ENCODE results near the gene TOM1L2.

The TOM1L2 gene

DNA sequence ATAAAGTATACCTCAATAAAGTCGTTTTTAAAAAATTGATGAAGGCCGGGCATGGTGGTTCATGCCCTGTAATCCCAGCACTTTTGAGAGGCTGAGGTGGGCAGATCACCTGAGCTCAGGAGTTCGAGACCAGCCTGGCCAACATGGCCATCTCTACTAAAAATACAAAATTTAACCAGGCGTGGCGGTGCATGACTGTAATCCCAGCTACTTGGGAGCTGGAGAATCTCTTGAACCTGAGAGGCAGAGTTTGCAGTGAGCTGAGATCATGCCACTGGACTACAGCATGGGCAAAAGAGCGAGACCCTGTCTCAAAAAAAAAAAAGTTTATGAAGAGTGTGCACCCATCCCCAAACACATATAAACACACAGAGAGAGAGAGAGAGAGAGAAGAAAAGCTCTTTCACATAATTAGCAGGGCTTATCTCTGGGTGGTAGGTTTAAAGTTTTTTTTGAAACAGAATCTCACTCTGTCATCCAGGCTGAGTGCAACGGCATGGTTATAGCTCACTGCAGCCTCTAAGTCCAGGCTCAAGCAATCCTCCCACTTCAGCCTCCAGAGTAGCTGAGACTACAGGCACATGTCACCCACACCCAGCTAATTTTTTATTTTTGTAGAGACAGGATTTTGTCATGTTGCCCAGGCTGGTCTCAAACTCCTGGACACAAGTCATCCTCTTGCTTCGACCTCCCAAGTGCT is 138.4 kb downstream of the TOM1L2 start:
- DNase-seq, result no peak

DNA sequence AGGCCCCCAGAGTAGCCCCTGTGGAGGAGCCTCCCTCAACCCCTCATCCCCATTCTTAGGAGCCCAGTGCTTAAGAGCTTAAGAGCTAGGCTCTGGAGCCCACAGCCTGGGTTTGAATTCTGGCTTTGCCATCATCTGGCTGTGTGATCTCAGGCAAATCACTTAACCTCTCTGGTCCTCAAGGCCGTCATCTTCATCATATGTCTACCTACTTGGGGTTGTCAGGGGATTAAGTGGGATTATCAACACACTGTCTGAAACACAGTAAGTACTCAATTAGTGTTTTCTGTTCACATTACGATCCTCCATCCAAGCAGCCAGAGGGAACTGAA is 140.2 kb downstream of the TOM1L2 start:
- no peak for DNase-seq

DNA sequence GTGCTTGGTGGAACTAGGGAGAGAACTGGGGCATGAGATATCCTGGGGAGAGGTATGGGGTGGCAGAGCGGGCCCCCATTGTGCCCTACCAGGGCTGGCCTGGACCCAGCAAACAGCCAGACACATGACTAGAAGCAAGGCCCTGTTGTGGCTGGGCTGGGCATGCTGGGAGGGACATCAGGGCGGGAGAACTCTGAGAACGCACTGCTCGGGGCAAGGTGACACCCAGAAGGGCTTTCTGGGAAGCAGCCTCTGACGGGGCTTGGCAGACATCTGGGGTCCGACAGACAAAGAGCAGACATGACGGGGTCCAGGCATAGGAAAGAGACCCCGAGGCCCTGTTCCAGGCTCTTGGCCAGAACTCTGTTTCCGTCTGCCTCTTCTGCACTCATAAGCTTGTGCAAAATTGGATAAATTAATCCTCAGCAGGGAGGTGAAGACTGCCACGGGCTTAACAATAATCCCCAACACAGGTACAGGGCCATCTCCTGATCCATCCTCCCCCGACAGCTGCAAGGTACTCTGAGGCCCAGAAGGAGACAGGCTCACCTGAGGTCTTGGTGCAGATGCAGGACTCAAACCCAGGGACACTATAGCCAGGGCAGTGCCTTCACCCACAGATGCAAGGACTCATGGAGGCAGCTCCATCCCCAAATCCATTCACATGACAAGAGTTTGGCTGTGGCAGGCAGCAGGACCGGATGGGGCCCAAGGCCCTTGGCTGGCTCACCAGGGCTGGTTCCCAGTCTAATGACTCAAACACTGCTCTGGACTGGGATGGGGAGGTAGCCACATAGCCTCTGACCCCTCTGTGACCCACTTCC is 140.8 kb downstream of the TOM1L2 start:
- DNase-seq, result no peak

- DNase-seq, result no peak
Measured at GRCh38 chr17:17830740-17831207, 141.4 kb downstream of the TOM1L2 start.

DNA sequence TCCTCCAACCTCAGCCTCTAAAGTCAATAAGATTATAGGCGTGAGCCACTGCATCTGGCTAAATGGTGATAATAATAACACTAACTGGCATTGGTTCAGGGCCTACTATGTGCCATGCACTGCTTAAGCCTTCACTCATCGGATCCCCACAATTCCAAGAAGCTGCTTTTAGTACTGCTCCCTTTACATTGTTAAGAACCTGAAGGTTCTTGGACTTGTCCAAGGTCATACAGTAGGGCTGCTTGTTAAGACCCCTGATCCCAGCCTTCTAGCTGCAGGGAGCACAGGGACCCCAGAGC is 142.0 kb downstream of the TOM1L2 start:
- no peak for DNase-seq

DNA sequence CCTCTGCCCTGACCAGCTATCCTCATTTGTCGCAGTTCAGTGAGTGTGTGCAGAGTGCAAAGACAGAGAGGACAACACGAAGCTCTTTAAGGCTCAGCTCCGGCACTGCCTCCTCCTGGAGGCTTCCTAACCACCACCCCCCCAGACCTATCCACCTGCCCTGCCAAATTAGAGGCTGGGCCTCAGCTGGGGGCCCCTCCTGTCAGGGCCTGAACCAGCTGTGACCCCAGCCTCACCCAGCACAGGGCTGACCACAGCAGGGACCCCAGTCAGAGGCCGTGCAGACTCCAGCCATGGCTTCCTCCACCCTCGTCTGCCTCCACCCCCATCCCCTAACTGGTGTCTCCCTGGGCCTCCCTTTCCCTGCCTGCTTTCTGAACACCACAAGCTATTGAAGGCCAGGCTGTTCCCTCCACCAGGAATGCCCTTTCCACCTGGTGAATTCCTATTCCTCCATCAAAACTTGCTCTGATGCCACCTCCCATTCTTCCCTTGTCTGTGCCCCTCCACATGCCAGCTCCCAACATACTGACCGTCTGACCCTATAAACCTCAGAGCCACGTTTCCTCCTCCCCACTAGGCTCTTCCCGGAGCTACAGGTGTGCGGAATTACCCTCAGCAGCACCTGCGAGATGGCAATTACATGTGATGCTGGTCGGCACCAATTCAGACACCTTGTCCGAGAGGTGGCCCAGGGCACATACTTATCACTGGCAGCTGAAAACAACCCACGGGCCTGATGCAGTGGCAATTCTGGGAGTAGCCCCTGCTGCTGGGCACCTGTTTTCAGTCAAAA is 144.2 kb downstream of the TOM1L2 start:
- DNase-seq, result no peak

DNA sequence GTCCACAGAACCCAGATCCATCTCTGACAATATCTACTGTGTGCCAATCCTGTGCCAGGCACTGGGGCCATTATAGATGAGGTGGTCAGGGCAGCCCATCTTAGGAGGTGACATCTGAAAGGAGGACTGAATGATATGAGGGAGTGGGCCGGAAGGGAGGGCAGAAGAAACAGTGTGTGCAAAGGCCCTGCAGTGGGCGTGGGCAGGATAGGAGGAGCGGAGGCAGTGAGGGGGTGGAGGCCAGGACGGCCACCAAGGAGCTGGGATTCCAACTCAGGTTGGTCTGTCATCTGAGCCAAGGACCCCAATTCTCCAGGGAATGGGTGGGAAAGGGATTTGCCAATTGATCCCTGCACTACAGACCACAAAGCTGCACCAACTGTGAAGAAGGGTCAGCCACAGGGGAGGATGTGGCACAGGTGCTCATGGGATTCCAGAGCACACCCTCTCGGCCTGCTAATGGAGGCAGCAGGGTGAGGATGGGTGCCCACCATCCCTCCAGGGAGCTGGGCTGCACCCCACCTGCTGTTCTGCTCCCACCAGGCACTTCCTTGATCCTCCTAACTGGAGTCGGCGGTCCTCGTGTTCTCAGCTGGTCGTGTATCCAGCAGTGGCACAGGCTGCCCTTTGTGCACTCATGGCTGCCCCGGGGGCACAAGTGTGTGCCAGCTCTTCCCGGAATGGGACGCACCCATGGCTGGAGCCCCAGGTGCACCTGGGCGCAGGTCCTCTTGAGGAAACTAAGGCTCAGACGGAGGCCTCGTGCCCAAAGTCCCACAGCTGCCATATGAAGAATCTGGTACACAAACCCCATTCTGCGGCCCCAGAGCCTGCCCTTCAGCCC is 145.0 kb downstream of the TOM1L2 start:
- no peak for DNase-seq

GRCh38 chr17:17826342-17826713 is 145.9 kb downstream of the TOM1L2 start:
- DNase-seq, result no peak

- DNase-seq, result no peak
Measured at GRCh38 chr17:17824783-17825614, 147.2 kb downstream of the TOM1L2 start.

DNA sequence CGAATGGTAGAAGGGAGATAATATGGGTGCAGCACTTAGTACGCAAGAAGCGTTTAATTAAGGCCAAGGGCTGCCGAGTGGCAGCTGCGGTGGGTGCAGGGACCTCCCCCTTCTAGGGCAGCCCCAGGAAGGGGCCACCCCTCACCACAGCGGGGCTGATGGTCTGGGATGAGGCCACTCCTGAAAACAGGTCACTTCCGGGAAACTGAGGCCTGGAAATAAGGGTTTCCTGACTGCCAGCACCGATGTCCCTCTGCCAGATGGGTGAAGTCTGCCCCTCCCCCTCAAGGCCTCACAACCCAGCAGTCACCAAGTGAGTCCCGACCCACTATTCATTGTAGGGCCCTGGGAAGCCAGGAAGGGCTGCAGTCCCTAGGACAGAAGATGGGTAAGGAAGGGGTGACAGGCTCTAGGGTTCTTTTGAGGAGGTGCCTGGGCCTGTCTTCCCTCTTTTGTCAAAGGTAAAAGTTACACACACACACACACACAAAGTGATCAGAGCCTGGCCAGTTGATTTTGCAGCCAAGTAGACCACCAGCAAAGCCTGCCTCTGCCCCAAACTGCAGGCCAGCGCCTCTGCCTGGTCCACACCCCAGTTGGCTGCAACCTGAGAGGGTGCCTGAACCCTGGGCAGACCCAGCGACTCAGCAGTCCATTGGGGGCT is 147.9 kb downstream of the TOM1L2 start:
- no peak for DNase-seq

GRCh38 chr17:17823433-17824118 is 148.6 kb downstream of the TOM1L2 start:
- peak; percentile 81 for DNase-seq

- no peak for DNase-seq
Measured at GRCh38 chr17:17822616-17823015, 149.6 kb downstream of the TOM1L2 start.

- DNase-seq, result no peak
Measured at GRCh38 chr17:17822189-17822588, 150.0 kb downstream of the TOM1L2 start.

GRCh38 chr17:17820463-17821158 is 151.6 kb downstream of the TOM1L2 start:
- DNase-seq, result no peak

DNA sequence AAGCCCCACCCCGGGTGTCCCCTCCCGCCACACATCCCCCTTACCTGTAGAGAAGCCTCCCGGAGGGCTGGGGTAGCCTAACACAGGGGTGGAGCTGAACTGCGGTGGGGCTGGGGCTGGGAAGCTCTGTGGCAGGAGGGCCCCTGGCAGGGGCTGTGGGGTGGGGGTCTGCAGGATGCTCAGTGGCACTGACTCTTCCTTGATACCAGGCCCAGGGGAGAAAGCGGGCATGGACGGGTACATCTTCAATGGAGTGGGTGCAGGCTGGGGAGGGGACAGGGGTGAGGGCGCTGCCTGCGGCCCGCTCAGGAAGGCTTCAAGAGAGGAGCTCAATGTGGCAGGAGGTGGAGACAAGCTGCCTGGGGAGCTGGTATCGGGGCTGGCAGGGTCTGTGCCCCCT is 152.2 kb downstream of the TOM1L2 start:
- no peak for DNase-seq

GRCh38 chr17:17819561-17819995 is 152.6 kb downstream of the TOM1L2 start:
- no peak for DNase-seq

DNA sequence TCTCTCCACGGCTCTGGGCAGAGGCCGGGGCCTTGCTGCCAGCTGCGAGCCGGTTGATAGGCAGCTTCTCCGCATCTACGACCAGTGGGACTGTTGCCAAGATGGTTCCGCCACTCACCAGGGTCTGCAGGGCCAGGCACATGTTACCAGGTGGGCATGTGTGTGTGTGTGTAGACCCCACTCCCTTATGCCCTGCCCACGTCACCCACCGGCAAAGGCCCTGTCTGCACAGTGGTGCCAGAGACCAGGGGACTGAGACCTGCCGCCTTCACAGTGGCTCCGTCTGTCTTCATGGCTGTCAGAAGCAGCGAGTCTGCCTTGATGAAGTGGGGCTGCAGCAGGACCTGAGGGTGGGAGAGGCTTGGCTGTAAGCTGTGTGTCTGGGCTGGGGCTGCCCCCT is 153.1 kb downstream of the TOM1L2 start:
- DNase-seq, result no peak

GRCh38 chr17:17818088-17818526 is 154.1 kb downstream of the TOM1L2 start:
- DNase-seq, result no peak

- no peak for DNase-seq
Measured at GRCh38 chr17:17817552-17817947, 154.7 kb downstream of the TOM1L2 start.

Data from right kidney (tissue), 1 donor.